Measurements from ENCODE around the gene ARID3A.

Gene ARID3A

GRCh38 chr19:1002600-1002999, 76.8 kb downstream of the ARID3A start:
- H3K27me3 ChIP-seq (ENCODE audit: insufficient read depth, low read length, poor library complexity, severe bottlenecking): no peaks in the 10 kb centered on the region
- H3K79me2 ChIP-seq (ENCODE audit: insufficient read depth, low read length): no peaks in the 10 kb centered on the region
- H3K9ac ChIP-seq (ENCODE audit: low read depth, low read length, poor library complexity, severe bottlenecking): no peak overlapping the region
- H3K36me3 ChIP-seq (ENCODE audit: insufficient read depth, low read length): no peaks in the 10 kb centered on the region
- H3K9me3 ChIP-seq (ENCODE audit: insufficient read depth, low read depth, low read length): no peaks in the 10 kb centered on the region
- no peaks in the 10 kb centered on the region for H3K9me2 ChIP-seq (replicated peaks; ENCODE audit: low read depth, low read length)
- H3K4me1 ChIP-seq (ENCODE audit: insufficient read depth, low read length, poor library complexity, severe bottlenecking): no peaks in the 10 kb centered on the region
- no peak overlapping the region for H3K4me3 ChIP-seq (ENCODE audit: low read length, poor library complexity, severe bottlenecking)
- H4K20me1 ChIP-seq (ENCODE audit: insufficient read depth, low read length, poor library complexity, severe bottlenecking): no peaks in the 10 kb centered on the region
- H3F3A ChIP-seq (ENCODE audit: low read depth): no peaks in the 10 kb centered on the region; the same call in 1 of the 2 replicates
- no peak overlapping the region for H2AFZ ChIP-seq (ENCODE audit: low read length)
- TF ChIP-seq CTCF (conservative IDR thresholded peaks at IDR 0.05; ENCODE audit: low read length): no peak
- no peak for TF ChIP-seq EZH2phosphoT487 (IDR thresholded peaks at IDR 0.05; ENCODE audit: borderline replicate concordance)
- H3K4me2 ChIP-seq (ENCODE audit: low read depth, low read length, poor library complexity, severe bottlenecking): no peak overlapping the region

GRCh38 chr19:1003283-1003682, 77.4 kb downstream of the ARID3A start:
- no peak overlapping the region for H3K4me2 ChIP-seq (ENCODE audit: low read depth, low read length, poor library complexity, severe bottlenecking)

GRCh38 chr19:1004204-1004802, 78.5 kb downstream of the ARID3A start:
- Histone ChIP-seq H3K9me2 (replicated peaks; ENCODE audit: low read depth, low read length) (no peaks in the 10 kb centered on the region), H4K20me1 (ENCODE audit: insufficient read depth, low read length, poor library complexity, severe bottlenecking) (no peaks in the 10 kb centered on the region), H3K4me2 (ENCODE audit: low read depth, low read length, poor library complexity, severe bottlenecking) (no peak overlapping the region), H3K9ac (ENCODE audit: low read depth, low read length, poor library complexity, severe bottlenecking) (no peak overlapping the region), H2AFZ (ENCODE audit: low read length) (no peak overlapping the region), H3F3A (ENCODE audit: low read depth) (no peaks in the 10 kb centered on the region; the same call in 1 of the 2 replicates), H3K4me1 (ENCODE audit: insufficient read depth, low read length, poor library complexity, severe bottlenecking) (no peaks in the 10 kb centered on the region), H3K9me3 (ENCODE audit: insufficient read depth, low read depth, low read length) (no peaks in the 10 kb centered on the region), H3K4me3 (ENCODE audit: low read length, poor library complexity, severe bottlenecking) (no peak overlapping the region), H3K27me3 (ENCODE audit: insufficient read depth, low read length, poor library complexity, severe bottlenecking) (no peaks in the 10 kb centered on the region), H3K36me3 (ENCODE audit: insufficient read depth, low read length) (no peaks in the 10 kb centered on the region), H3K79me2 (ENCODE audit: insufficient read depth, low read length) (no peaks in the 10 kb centered on the region)
- no peak for TF ChIP-seq EZH2phosphoT487 (IDR thresholded peaks at IDR 0.05; ENCODE audit: borderline replicate concordance)
- no peak for TF ChIP-seq CTCF (conservative IDR thresholded peaks at IDR 0.05; ENCODE audit: low read length)

More at GRCh38 chr19:1003283-1003682, 77.4 kb downstream of the ARID3A start:
- no peak for TF ChIP-seq CTCF (conservative IDR thresholded peaks at IDR 0.05; ENCODE audit: low read length)
- TF ChIP-seq EZH2phosphoT487 (IDR thresholded peaks at IDR 0.05; ENCODE audit: borderline replicate concordance): no peak
- Histone ChIP-seq H3K4me3 (ENCODE audit: low read length, poor library complexity, severe bottlenecking) (no peak overlapping the region), H4K20me1 (ENCODE audit: insufficient read depth, low read length, poor library complexity, severe bottlenecking) (no peaks in the 10 kb centered on the region), H3K9me3 (ENCODE audit: insufficient read depth, low read depth, low read length) (no peaks in the 10 kb centered on the region), H3K4me1 (ENCODE audit: insufficient read depth, low read length, poor library complexity, severe bottlenecking) (no peaks in the 10 kb centered on the region), H3K27me3 (ENCODE audit: insufficient read depth, low read length, poor library complexity, severe bottlenecking) (no peaks in the 10 kb centered on the region), H3K36me3 (ENCODE audit: insufficient read depth, low read length) (no peaks in the 10 kb centered on the region), H3K79me2 (ENCODE audit: insufficient read depth, low read length) (no peaks in the 10 kb centered on the region), H3K9ac (ENCODE audit: low read depth, low read length, poor library complexity, severe bottlenecking) (no peak overlapping the region), H2AFZ (ENCODE audit: low read length) (no peak overlapping the region), H3K9me2 (replicated peaks; ENCODE audit: low read depth, low read length) (no peaks in the 10 kb centered on the region), H3F3A (ENCODE audit: low read depth) (no peaks in the 10 kb centered on the region; the same call in 1 of the 2 replicates)

Measured in Loucy (cell line).